ENCODE measurements around the gene STK32B.

Gene STK32B

GRCh38 chr4:5199912-5200311 is 148.6 kb downstream of the STK32B start:
- TF ChIP-seq GATA3 (IDR thresholded peaks at IDR 0.05; ENCODE audit: low read depth, low read length) (no peak), GATA2 (IDR thresholded peaks at IDR 0.05; ENCODE audit: low read depth, low read length) (no peak)

- no peak for TF ChIP-seq GATA2 (IDR thresholded peaks at IDR 0.05; ENCODE audit: low read depth, low read length)
- no peak for TF ChIP-seq GATA3 (IDR thresholded peaks at IDR 0.05; ENCODE audit: low read depth, low read length)
Observed at GRCh38 chr4:5200513-5200912, 149.2 kb downstream of the STK32B start.

- TF ChIP-seq GATA2 (IDR thresholded peaks at IDR 0.05; ENCODE audit: low read depth, low read length) = no peak
- TF ChIP-seq GATA3 (IDR thresholded peaks at IDR 0.05; ENCODE audit: low read depth, low read length) = no peak
Observed at GRCh38 chr4:5203309-5203992, 152.2 kb downstream of the STK32B start.

- TF ChIP-seq GATA3 (IDR thresholded peaks at IDR 0.05; ENCODE audit: low read depth, low read length) (no peak), GATA2 (IDR thresholded peaks at IDR 0.05; ENCODE audit: low read depth, low read length) (no peak)
Observed at GRCh38 chr4:5203993-5204310, 152.7 kb downstream of the STK32B start.

GRCh38 chr4:5204781-5205180 is 153.5 kb downstream of the STK32B start:
- no peak for TF ChIP-seq GATA3 (IDR thresholded peaks at IDR 0.05; ENCODE audit: low read depth, low read length)
- TF ChIP-seq GATA2 (IDR thresholded peaks at IDR 0.05; ENCODE audit: low read depth, low read length) = no peak

GRCh38 chr4:5206016-5206790 is 154.9 kb downstream of the STK32B start:
- TF ChIP-seq GATA2 (IDR thresholded peaks at IDR 0.05; ENCODE audit: low read depth, low read length) = no peak

GRCh38 chr4:5209862-5210261 is 158.6 kb downstream of the STK32B start:
- no peak for TF ChIP-seq GATA2 (IDR thresholded peaks at IDR 0.05; ENCODE audit: low read depth, low read length)
- TF ChIP-seq GATA3 (IDR thresholded peaks at IDR 0.05; ENCODE audit: low read depth, low read length) = no peak

- TF ChIP-seq GATA3 (IDR thresholded peaks at IDR 0.05; ENCODE audit: low read depth, low read length) = no peak
- no peak for TF ChIP-seq GATA2 (IDR thresholded peaks at IDR 0.05; ENCODE audit: low read depth, low read length)
Observed at GRCh38 chr4:5211282-5211839, 160.1 kb downstream of the STK32B start.

- TF ChIP-seq GATA2 (IDR thresholded peaks at IDR 0.05; ENCODE audit: low read depth, low read length) = no peak
- TF ChIP-seq GATA3 (IDR thresholded peaks at IDR 0.05; ENCODE audit: low read depth, low read length) = no peak
Observed at GRCh38 chr4:5212255-5213013, 161.2 kb downstream of the STK32B start.

- TF ChIP-seq GATA2 (IDR thresholded peaks at IDR 0.05; ENCODE audit: low read depth, low read length) (no peak), GATA3 (IDR thresholded peaks at IDR 0.05; ENCODE audit: low read depth, low read length) (no peak)
Observed at GRCh38 chr4:5213087-5213595, 161.9 kb downstream of the STK32B start.

- no peak for TF ChIP-seq GATA3 (IDR thresholded peaks at IDR 0.05; ENCODE audit: low read depth, low read length)
- TF ChIP-seq GATA2 (IDR thresholded peaks at IDR 0.05; ENCODE audit: low read depth, low read length) = no peak
Observed at GRCh38 chr4:5215321-5215720, 164.0 kb downstream of the STK32B start.

- no peak for TF ChIP-seq GATA3 (IDR thresholded peaks at IDR 0.05; ENCODE audit: low read depth, low read length)
- TF ChIP-seq GATA2 (IDR thresholded peaks at IDR 0.05; ENCODE audit: low read depth, low read length) = no peak
Observed at GRCh38 chr4:5217421-5217820, 166.1 kb downstream of the STK32B start.

GRCh38 chr4:5218376-5219069 is 167.2 kb downstream of the STK32B start:
- TF ChIP-seq GATA2 (IDR thresholded peaks at IDR 0.05; ENCODE audit: low read depth, low read length) = no peak
- TF ChIP-seq GATA3 (IDR thresholded peaks at IDR 0.05; ENCODE audit: low read depth, low read length) = no peak

GRCh38 chr4:5220028-5220427 is 168.7 kb downstream of the STK32B start:
- TF ChIP-seq GATA3 (IDR thresholded peaks at IDR 0.05; ENCODE audit: low read depth, low read length) = no peak

Measured in SH-SY5Y (cell line).